K562 (cell line): Measurements from ENCODE around the gene GUK1.

Experiments used
- CBX2 ChIP-seq: fragments of 200-600 bp; sonication (generic); IDR thresholded peaks from one replicate; pipeline ENCODE4 v1.6.1; 2012; ENCODE audit warnings: mild to moderate bottlenecking, low read length, inconsistent platforms; ENCODE audit not compliant: insufficient read depth, poor library complexity, severe bottlenecking
- CREB1 ChIP-seq, 2 experiments: sonication (generic) in 1 of 2; formaldehyde crosslinking in 1 of 2; IDR thresholded peaks; 2 replicates each; pipeline versions ENCODE4 v1.6.1 to v1.8.0; 2012 to 2022; ENCODE audit warnings: inconsistent platforms in 1 of 2, mild to moderate bottlenecking in 1 of 2, missing genetic modification reagents in 1 of 2, moderate library complexity in 1 of 2
- NFIX ChIP-seq: fragments of 250-450 bp; sonication (Bioruptor Pico); IDR thresholded peaks from 2 replicates; pipeline ENCODE4 v1.4.0; 2020; ENCODE audit warnings: low read depth, mild to moderate bottlenecking, moderate library complexity
- NFYB ChIP-seq: IDR thresholded peaks from 2 replicates; pipeline ENCODE4 v1.6.1; 2011; ENCODE audit warnings: mild to moderate bottlenecking, moderate library complexity; ENCODE audit not compliant: insufficient read length; ENCODE audit errors: extremely low read depth
- POLR2AphosphoS5 ChIP-seq: IDR thresholded peaks from 2 replicates; pipeline ENCODE4 v1.6.1; 2011; ENCODE audit warnings: mild to moderate bottlenecking, low read depth, low read length, moderate library complexity; ENCODE audit not compliant: control insufficient read depth, insufficient read depth
- TF ChIP-seq, protein P1 (sequence below), 3 experiments: IDR thresholded peaks in 2 of 3; conservative IDR thresholded peaks in 1 of 3; 2 replicates each; pipeline ENCODE4 v1.5.1; 2011 to 2012; ENCODE audit warnings: low read length in 3 of 3, mild to moderate bottlenecking in 3 of 3, control low read depth in 2 of 3, improper control_type of control experiment in 1 of 3, inconsistent platforms in 1 of 3, low read depth in 1 of 3, mixed read lengths in 1 of 3, moderate library complexity in 1 of 3; ENCODE audit not compliant: insufficient read depth in 2 of 3

DNA sequence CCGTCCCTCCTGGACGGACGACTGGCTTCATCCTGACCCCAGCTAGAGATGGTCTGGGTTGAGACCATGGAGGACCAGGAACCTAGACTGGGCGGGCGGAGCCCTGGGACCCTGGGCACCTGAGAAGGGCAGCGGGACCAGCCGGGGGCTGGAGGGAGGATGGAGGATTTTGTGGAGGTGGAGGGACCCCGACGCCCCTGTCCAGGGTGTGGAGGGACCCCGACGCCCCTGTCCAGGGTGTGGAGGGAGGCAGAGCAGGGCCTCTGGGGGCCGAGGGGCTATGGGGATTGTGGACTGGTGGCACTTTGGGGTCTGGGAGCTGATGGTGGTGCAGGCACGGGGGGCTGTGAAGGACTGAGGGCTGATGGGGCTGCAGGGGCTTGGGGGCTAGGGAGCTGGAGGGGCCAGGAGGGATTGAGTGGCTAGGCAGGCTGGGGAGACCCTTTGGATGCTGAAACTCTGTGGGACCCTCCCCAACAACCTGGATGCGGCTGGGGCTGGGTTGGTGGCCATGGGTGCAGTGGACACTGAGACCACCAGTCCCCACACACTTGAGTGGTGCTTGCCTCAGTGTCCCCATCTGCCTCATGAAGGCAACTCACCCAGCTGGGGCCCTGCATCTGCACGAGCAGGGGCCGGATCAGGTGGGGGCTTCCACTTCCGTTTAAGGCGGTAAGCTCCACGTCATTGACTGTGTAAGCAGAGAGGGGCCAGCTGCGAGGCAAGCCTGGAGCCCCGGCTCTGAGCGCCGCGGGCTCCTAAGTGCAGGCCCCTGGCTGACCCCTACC is 17.1 kb downstream of the GUK1 start:
- TF ChIP-seq POLR2AphosphoS5 (no peak), NFIX (CRISPR knock-in tag) (no peak), NFYB (no peak), CBX2 (no peak), CREB1 (IDR thresholded peaks at IDR 0.05) (no peak), CREB1 (CRISPR knock-in tag; IDR thresholded peaks at IDR 0.05) (no peak)
- TF ChIP-seq, protein P1, sequence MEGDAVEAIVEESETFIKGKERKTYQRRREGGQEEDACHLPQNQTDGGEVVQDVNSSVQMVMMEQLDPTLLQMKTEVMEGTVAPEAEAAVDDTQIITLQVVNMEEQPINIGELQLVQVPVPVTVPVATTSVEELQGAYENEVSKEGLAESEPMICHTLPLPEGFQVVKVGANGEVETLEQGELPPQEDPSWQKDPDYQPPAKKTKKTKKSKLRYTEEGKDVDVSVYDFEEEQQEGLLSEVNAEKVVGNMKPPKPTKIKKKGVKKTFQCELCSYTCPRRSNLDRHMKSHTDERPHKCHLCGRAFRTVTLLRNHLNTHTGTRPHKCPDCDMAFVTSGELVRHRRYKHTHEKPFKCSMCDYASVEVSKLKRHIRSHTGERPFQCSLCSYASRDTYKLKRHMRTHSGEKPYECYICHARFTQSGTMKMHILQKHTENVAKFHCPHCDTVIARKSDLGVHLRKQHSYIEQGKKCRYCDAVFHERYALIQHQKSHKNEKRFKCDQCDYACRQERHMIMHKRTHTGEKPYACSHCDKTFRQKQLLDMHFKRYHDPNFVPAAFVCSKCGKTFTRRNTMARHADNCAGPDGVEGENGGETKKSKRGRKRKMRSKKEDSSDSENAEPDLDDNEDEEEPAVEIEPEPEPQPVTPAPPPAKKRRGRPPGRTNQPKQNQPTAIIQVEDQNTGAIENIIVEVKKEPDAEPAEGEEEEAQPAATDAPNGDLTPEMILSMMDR (IDR thresholded peaks at IDR 0.05 in 2 of 3, conservative IDR thresholded peaks at IDR 0.05 in 1 of 3; ENCODE audit: insufficient read depth in 2 of 3, low read depth in 1 of 3, low read length in 3 of 3) = no peak
